Measurements from ENCODE around the gene DZIP1. TPM values are rescaled to one million over a fixed set of nuclear protein-coding genes. Genes with fewer than 3 reads are reported as not detected.

Gene DZIP1
- total and polyA plus RNA-seq, 2 of the 8 experiments (the other 6 are each of a cell fraction or from before 2014, with no cell fraction given), result 7.6 to 24.6 TPM

GRCh38 chr13:95535243-95535642 lies 109.3 kb downstream of the DZIP1 start:
- no peaks in the 10 kb centered on the region for H3K36me3 ChIP-seq (ENCODE audit: control insufficient read depth in 2 of 4, insufficient read depth in 4 of 4, low read length in 3 of 4)
- no peak for DNase-seq (ENCODE audit: low read depth in 1 of 2, low spot score in 2 of 2)
- H3K23ac ChIP-seq (ENCODE audit: insufficient read length), result no peak overlapping the region
- H3K4me3 ChIP-seq (ENCODE audit: extremely low read depth in 1 of 4, insufficient read depth in 2 of 4, low read depth in 3 of 4, low read length in 4 of 4), result no peak overlapping the region
- no peak overlapping the region for H4K5ac ChIP-seq (ENCODE audit: insufficient read length, low read depth, low read length)
- H3K23me2 ChIP-seq (ENCODE audit: low read depth, low read length), result no peaks in the 10 kb centered on the region
- no peak overlapping the region for H2BK120ac ChIP-seq (replicated peaks; ENCODE audit: low read depth, low read length)
- H3K9ac ChIP-seq (replicated peaks in 1 of 4; ENCODE audit: extremely low read depth in 1 of 4, low read depth in 3 of 4, low read length in 3 of 4), result no peak overlapping the region
- no peak overlapping the region for H3K27ac ChIP-seq (ENCODE audit: low read depth, low read length)
- no peak overlapping the region for H2BK20ac ChIP-seq (ENCODE audit: low read length)
- no peaks in the 10 kb centered on the region for H3K79me1 ChIP-seq (ENCODE audit: low read depth, low read length)
- H3K27me3 ChIP-seq (replicated peaks in 1 of 4; ENCODE audit: control insufficient read depth in 3 of 4, extremely low read depth in 1 of 4, insufficient read depth in 3 of 4, low read length in 3 of 4), result no peaks in the 10 kb centered on the region
- H2BK15ac ChIP-seq (ENCODE audit: low read length), result no peak overlapping the region
- H3K14ac ChIP-seq (ENCODE audit: insufficient read length), result no peak overlapping the region
- H3K4ac ChIP-seq (replicated peaks; ENCODE audit: insufficient read length, low read depth, low read length), result no peak overlapping the region
- H4K91ac ChIP-seq (replicated peaks; ENCODE audit: insufficient read length, low read length), result no peak overlapping the region
- no peak overlapping the region for H3K56ac ChIP-seq (replicated peaks; ENCODE audit: insufficient read length, low read depth, low read length)
- FAIRE-seq, result no peak
- H3K9me3 ChIP-seq (ENCODE audit: insufficient read depth in 2 of 2, low read depth in 1 of 2, low read length in 1 of 2), result no peaks in the 10 kb centered on the region
- no peak overlapping the region for H2BK5ac ChIP-seq (ENCODE audit: low read depth, low read length)
- no peak overlapping the region for H2AFZ ChIP-seq (ENCODE audit: low read length)
- H4K8ac ChIP-seq (ENCODE audit: extremely low read depth, insufficient read depth, low read length), result no peak overlapping the region
- no peak overlapping the region for H3K18ac ChIP-seq (ENCODE audit: extremely low read depth, low read length)
- H4K20me1 ChIP-seq (replicated peaks in 1 of 2; ENCODE audit: control insufficient read depth in 1 of 2, insufficient read depth in 2 of 2, low read length in 2 of 2), result no peaks in the 10 kb centered on the region
- 85% methylated on average over 3 of the region's 3 CpGs; no CpG with 5 or more reads in 1 of the 2 experiments for WGBS, 2 experiments (ENCODE audit: extremely low coverage in 1 of 2, insufficient coverage in 1 of 2, insufficient read length in 1 of 2, insufficient replicate concordance in 2 of 2, low coverage in 1 of 2, low lambda C conversion rate in 2 of 2, missing lambda C conversion rate in 1 of 2)
- CTCF ChIA-PET (ENCODE audit: partially characterized antibody), result interaction anchor here (1.9 to 2.4 kb wide), 2 partner anchors 13 to 29 kb away, joined by 5 to 25 read pairs; no protein-coding TSS in a partner anchor
- no peaks in the 10 kb centered on the region for H3K79me2 ChIP-seq (ENCODE audit: control insufficient read depth in 1 of 2, insufficient read depth in 2 of 2, low read length in 2 of 2)
- peaks cover 0 to 3% (median under 1%) of the 10 kb centered on the region in 4 experiments; a peak in 3 of 7 replicates for H3K4me1 ChIP-seq (replicated peaks in 1 of 4; ENCODE audit: control insufficient read depth in 3 of 4, insufficient read depth in 4 of 4, low read length in 3 of 4)
- no peak overlapping the region for H2AK5ac ChIP-seq (ENCODE audit: low read depth, low read length)
- no peak overlapping the region for H3K4me2 ChIP-seq (ENCODE audit: insufficient read depth in 1 of 2, low read depth in 2 of 2, low read length in 2 of 2)
- H2BK12ac ChIP-seq (ENCODE audit: low read depth, low read length), result no peak overlapping the region
- POLR2A ChIA-PET (ENCODE audit: partially characterized antibody), result no interaction called here
- TF ChIP-seq YY1 (IDR thresholded peaks at IDR 0.05; ENCODE audit: low read depth, low read length) (no peak), TAF1 (IDR thresholded peaks at IDR 0.05; ENCODE audit: low read depth, low read length) (no peak), EZH2 (IDR thresholded peaks at IDR 0.05; ENCODE audit: low read depth, low read length, severe bottlenecking) (no peak), POLR2A (IDR thresholded peaks at IDR 0.05; ENCODE audit: control extremely low read depth in 1 of 2, low read depth in 2 of 2, low read length in 2 of 2) (no peak), ATF2 (IDR thresholded peaks at IDR 0.05; ENCODE audit: low read length) (no peak), GABPA (IDR thresholded peaks at IDR 0.05; ENCODE audit: borderline replicate concordance, insufficient read depth, low read length) (no peak), CBX8 (IDR thresholded peaks at IDR 0.05; ENCODE audit: borderline replicate concordance, low read depth, low read length) (no peak)

Data from H1 (cell line).